Endothelial cell of umbilical vein (primary cell): ENCODE measurements around the gene PFN3. TPM values are rescaled to one million over a fixed set of nuclear protein-coding genes. Genes with fewer than 3 reads are reported as not detected.

Source experiments
- BruUV-seq: library from RNA; stranded (reverse); fragments of 400-500 nt; replicated peaks from 2 replicates; lab custom pipeline; 2021; lab: Mats Ljungman, UMichigan
- CTCF ChIA-PET: fragments of 300-600, 350-600 bp; sonication (Branson Sonifier 250); formaldehyde crosslinking; loops from one replicate; lab custom pipeline; 2021; ENCODE audit warnings: antibody characterized with exemption, inconsistent platforms; lab: Charles Lee
- POLR2A ChIA-PET: fragments of 300-600, 350-600 bp; sonication (Branson Sonifier 250); formaldehyde crosslinking; loops from one replicate; lab custom pipeline; 2021; ENCODE audit warnings: antibody characterized with exemption, inconsistent platforms; lab: Charles Lee
- DNase-seq: peaks from one replicate; pipeline ENCODE4 v3.0.0-alpha.2; 2011; ENCODE audit warnings: low read depth, low spot score
- FAIRE-seq: peaks from 2 replicates; lab custom pipeline; 2011; peaks lifted over from hg19 to GRCh38; lab: Jason Lieb, UNC
- H2AFZ ChIP-seq: 2 replicates; pipeline ENCODE4 v1.6.0; 2012; ENCODE audit warnings: low read depth, low read length, control low read depth, inconsistent platforms
- H3K27ac ChIP-seq: 2 replicates; pipeline ENCODE4 v1.5.1; 2011; ENCODE audit warnings: low read depth, mild to moderate bottlenecking, control low read depth, low read length, moderate library complexity; ENCODE audit not compliant: insufficient read depth
- H3K27me3 ChIP-seq, 2 experiments: 2 replicates each; pipeline versions ENCODE4 v1.6.0 to v1.6.1; 2011; ENCODE audit warnings: low read length in 2 of 2, mixed read lengths in 1 of 2; ENCODE audit not compliant: control insufficient read depth in 2 of 2, insufficient read depth in 2 of 2
- H3K36me3 ChIP-seq, 2 experiments: 2 replicates in 1 of 2; 3 replicates in 1 of 2; pipeline ENCODE4 v1.5.1; 2011; ENCODE audit warnings: low read length in 2 of 2, mild to moderate bottlenecking in 1 of 2, moderate library complexity in 1 of 2; ENCODE audit not compliant: control insufficient read depth in 2 of 2, insufficient read depth in 2 of 2; ENCODE audit errors: extremely low read depth in 1 of 2
- H3K4me1 ChIP-seq: 3 replicates; pipeline ENCODE4 v1.5.1; 2011; ENCODE audit warnings: mild to moderate bottlenecking, low read length; ENCODE audit not compliant: control insufficient read depth, insufficient read depth; ENCODE audit errors: extremely low read depth
- H3K4me2 ChIP-seq: 2 replicates; pipeline ENCODE4 v1.6.1; 2011; ENCODE audit warnings: low read length, control low read depth, mixed read lengths; ENCODE audit not compliant: insufficient read depth
- H3K4me3 ChIP-seq, 3 experiments: fragments of 200-600 bp in 1 of 3; sonication (generic), shearing (Covaris generic) in 1 of 3; replicated peaks in 1 of 3; 2 replicates each; pipeline ENCODE4 v1.5.1; 2011 to 2016; ENCODE audit warnings: control low read depth in 3 of 3, low read length in 3 of 3, mild to moderate bottlenecking in 2 of 3, inconsistent platforms in 1 of 3, low read depth in 1 of 3, moderate library complexity in 1 of 3; ENCODE audit not compliant: insufficient read depth in 1 of 3
- H3K79me2 ChIP-seq: 2 replicates; pipeline ENCODE4 v1.6.0; 2012; ENCODE audit warnings: low read length, inconsistent platforms; ENCODE audit not compliant: control insufficient read depth, insufficient read depth
- H3K9ac ChIP-seq: replicated peaks from 2 replicates; pipeline ENCODE3; 2011; ENCODE audit warnings: low read length, control low read depth; ENCODE audit not compliant: insufficient read depth; ENCODE audit errors: extremely low read depth
- H3K9me1 ChIP-seq: replicated peaks from 3 replicates; pipeline ENCODE4 v1.6.0; 2011; ENCODE audit warnings: mild to moderate bottlenecking, low read length; ENCODE audit not compliant: control insufficient read depth, insufficient read depth; ENCODE audit errors: extremely low read depth
- H3K9me3 ChIP-seq: replicated peaks from 2 replicates; pipeline ENCODE4 v1.5.1; 2012; ENCODE audit warnings: low read length, inconsistent platforms; ENCODE audit not compliant: control insufficient read depth, insufficient read depth
- H4K20me1 ChIP-seq: replicated peaks from 2 replicates; pipeline ENCODE3; 2011; ENCODE audit warnings: mild to moderate bottlenecking, low read length; ENCODE audit not compliant: control insufficient read depth, insufficient read depth; ENCODE audit errors: extremely low read depth
- EZH2 ChIP-seq: IDR thresholded peaks from 2 replicates; pipeline ENCODE4 v1.6.1; 2012; ENCODE audit warnings: borderline replicate concordance, low read depth, mild to moderate bottlenecking, moderate library complexity, low read length, inconsistent platforms; ENCODE audit not compliant: severe bottlenecking
- JUN ChIP-seq: IDR thresholded peaks from 2 replicates; pipeline ENCODE4 v1.6.1; 2011; ENCODE audit warnings: borderline replicate concordance, low read depth; ENCODE audit not compliant: insufficient read length, insufficient read depth
- dilution Hi-C: fragments of 300-500 bp; cut with MboI; formaldehyde crosslinking; loops from one replicate; pipeline ENCODE4 v1.15.0; 2019; ENCODE audit warnings: low sequenced_read_pairs; ENCODE audit not compliant: extremely low pct_ligation_motif_present
- intact Hi-C: fragments of 100-400 bp; cut with micrococcal nuclease; formaldehyde crosslinking; loops from one replicate; pipeline ENCODE4 v1.10.0; 2022
- polyA plus RNA-seq, 4 experiments: library from polyadenylated mRNA; depleted of rRNA in 3 of 4; stranded (reverse) in 3 of 4; unstranded in 1 of 4; fragments of >200 nt; gene quantifications; 2 replicates each; pipeline versions ENCODE4 v1.2.1 to v1.2.3, GENCODE V29; 2011 to 2012; ENCODE audit warnings: missing spikeins in 1 of 4
- total RNA-seq: library from RNA; stranded (reverse); gene quantifications from 2 replicates; pipeline ENCODE4 v1.2.3, GENCODE V29; 2021
- TF ChIP-seq, protein P1 (sequence below), 2 donors: IDR thresholded peaks; 1 replicate in 1 of 2; 2 replicates in 1 of 2; pipeline ENCODE4 v1.5.1; 2011; ENCODE audit warnings: low read length in 2 of 2, mild to moderate bottlenecking in 2 of 2, moderate library complexity in 2 of 2, control low read depth in 1 of 2, inconsistent platforms in 1 of 2, low read depth in 1 of 2; ENCODE audit not compliant: insufficient read depth in 1 of 2; ENCODE audit errors: extremely low read depth in 1 of 2

The PFN3 gene
- total and polyA plus RNA-seq, 2 donors (not counting 3 experiments of a cell fraction or from before 2014, with no cell fraction given) = not detected

- Histone ChIP-seq H3K4me2 (no peak overlapping the region), H3K9me3 (no peaks in the 10 kb centered on the region), H2AFZ (no peak overlapping the region), H3K4me1 (peaks cover 4% of the 10 kb centered on the region), H4K20me1 (no peaks in the 10 kb centered on the region), H3K36me3 (peaks cover 0 to 5% of the 10 kb centered on the region in 2 experiments), H3K27me3 (no peaks in the 10 kb centered on the region), H3K9ac (no peak overlapping the region), H3K27ac (no peak overlapping the region), H3K4me3 (no peak overlapping the region), H3K9me1 (no peaks in the 10 kb centered on the region), H3K79me2 (no peaks in the 10 kb centered on the region)
- DNase-seq (no peak), FAIRE-seq (no peak)
- BruUV-seq = no TSS peak
- CTCF ChIA-PET = interaction anchor here (1.0 to 2.1 kb wide), 4 partner anchors 13 to 72 kb away, joined by 3 to 11 read pairs (median 3); no protein-coding TSS in a partner anchor
- intact Hi-C loops (no loop called here), dilution Hi-C loops (no loop called here)
- POLR2A ChIA-PET = no interaction called here
- TF ChIP-seq, protein P1, sequence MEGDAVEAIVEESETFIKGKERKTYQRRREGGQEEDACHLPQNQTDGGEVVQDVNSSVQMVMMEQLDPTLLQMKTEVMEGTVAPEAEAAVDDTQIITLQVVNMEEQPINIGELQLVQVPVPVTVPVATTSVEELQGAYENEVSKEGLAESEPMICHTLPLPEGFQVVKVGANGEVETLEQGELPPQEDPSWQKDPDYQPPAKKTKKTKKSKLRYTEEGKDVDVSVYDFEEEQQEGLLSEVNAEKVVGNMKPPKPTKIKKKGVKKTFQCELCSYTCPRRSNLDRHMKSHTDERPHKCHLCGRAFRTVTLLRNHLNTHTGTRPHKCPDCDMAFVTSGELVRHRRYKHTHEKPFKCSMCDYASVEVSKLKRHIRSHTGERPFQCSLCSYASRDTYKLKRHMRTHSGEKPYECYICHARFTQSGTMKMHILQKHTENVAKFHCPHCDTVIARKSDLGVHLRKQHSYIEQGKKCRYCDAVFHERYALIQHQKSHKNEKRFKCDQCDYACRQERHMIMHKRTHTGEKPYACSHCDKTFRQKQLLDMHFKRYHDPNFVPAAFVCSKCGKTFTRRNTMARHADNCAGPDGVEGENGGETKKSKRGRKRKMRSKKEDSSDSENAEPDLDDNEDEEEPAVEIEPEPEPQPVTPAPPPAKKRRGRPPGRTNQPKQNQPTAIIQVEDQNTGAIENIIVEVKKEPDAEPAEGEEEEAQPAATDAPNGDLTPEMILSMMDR (IDR thresholded peaks at IDR 0.05; ENCODE audit: extremely low read depth in 1 of 2, insufficient read depth in 1 of 2, low read depth in 1 of 2, low read length in 2 of 2) = no peak
- TF ChIP-seq EZH2 (no peak), JUN (no peak)
Measured at GRCh38 chr5:177442066-177442826, 41.8 kb upstream of the PFN3 start.
